ENCODE data around the gene NPIPA8.
"Not testable (repeated sequence)": the region's sequence is repeated elsewhere in the genome, so short reads cannot be mapped to it uniquely, and the experiment has no call there.

The NPIPA8 gene

DNA sequence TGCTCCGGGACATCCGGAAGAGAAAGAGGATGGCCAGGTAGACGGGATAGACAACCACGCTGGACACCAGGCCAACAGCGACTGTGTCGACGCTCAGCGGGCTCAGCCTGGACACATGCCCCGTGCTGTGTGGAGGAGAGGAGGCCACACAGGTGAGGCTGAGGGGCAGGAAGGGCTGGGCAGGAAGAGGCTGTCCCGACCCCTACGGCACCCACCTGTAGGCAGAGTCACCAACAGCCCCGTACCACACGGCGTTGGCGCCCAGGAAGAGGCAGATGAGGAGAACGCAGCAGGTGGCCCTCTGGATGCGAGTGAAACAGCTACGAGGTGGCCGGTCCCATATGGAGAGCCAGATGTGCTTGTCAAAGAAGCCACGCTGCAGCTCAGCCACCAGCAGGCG, at the start of gene NPIPA8:
NPIPA8 (minus strand) TSS at position 101 of the 400 bp plus-strand sequence. CDS start 4,074 bp downstream, outside the sequence.
- DNase-seq (ENCODE audit: low read depth) = not testable (repeated sequence)

DNA sequence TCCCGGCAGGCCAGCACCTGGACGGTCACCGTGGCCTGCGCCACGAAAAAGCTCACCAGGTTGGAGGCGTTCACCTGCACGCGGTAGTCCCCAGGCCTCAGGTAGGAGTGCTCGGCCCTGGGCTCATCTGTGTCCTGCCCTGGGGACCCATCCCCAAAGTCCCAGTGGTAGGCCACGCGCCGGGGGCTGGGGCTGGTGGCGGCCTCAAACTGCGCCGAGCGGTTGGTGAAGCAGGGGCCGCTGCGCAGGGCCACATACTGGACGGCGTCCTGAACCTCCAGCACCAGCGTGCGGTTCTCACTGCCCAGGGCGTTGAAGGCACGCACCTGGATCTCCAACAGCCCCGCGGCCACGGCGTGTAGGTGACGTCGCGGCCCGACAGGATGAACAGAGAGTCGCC, 48.7 kb upstream of the NPIPA8 start:
- DNase-seq (ENCODE audit: low read depth) = not testable (repeated sequence)

DNA sequence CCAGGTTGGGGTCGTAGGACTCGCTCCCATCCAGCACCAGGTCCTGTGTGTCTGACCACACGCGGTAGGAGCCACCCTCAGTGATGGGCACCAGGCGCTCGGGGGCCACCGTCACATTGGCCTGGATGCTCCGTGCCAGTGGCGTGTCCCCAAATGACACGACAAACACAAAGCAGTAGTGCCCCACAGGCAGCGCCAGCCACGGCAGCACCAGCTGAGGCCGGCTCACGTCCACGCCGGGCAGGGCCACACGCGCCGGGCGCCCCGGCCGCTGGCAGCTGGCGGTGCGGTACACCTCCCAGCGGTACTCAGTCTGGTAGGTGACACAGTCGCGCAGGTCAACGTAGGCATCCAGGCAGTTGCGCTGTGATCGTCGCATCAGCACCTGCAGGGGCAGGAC, 48.3 kb upstream of the NPIPA8 start:
- DNase-seq (ENCODE audit: low read depth) = not testable (repeated sequence)

DNA sequence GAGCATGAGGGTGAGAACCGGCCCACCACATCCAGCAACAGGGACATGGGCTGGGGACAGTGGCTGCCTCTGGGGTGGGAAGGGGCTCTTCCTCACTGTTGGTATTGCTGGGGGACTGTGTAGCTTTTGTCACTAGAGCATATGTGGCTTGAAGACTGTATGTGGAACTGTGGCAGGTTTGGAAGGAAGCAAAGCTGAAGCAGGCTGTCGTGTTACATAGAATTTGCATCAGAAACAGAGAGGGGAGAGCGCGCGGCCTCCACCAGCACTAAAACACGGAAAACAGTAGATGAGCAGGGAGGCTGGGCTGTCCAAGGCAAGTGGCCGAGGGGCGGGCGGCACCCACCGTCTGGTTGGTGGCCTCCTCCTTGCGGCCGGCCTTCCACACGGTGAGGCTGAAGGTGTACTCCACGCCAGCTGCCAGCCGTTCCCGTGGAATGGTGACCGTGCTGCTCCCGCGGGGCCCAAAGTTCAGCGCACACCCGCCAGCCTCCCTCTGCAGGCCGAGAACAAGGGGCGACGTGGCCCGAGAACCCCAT, 47.6 kb upstream of the NPIPA8 start:
- DNase-seq (ENCODE audit: low read depth) = not testable (repeated sequence)

DNA sequence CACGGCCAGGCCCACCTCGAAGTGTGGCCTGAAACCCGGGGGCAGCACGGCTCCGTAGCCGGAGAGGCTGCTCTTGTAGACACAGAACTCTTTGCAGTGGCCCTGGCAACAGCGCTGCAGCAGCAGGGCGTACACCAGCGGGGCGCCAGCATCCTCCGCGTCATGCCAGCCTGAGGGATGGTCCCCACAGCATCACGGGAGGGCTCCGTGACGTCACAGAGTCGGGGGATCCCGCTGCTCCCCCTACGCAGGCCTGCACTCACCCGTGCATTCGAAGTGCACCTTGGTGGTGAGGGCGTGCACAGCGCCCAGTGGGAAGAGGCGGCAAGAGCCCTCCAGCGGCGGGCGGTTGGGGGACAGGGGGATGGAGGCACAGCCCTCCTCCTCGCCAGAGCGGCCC, 46.2 kb upstream of the NPIPA8 start:
- not testable (repeated sequence) for DNase-seq (ENCODE audit: low read depth)

DNA sequence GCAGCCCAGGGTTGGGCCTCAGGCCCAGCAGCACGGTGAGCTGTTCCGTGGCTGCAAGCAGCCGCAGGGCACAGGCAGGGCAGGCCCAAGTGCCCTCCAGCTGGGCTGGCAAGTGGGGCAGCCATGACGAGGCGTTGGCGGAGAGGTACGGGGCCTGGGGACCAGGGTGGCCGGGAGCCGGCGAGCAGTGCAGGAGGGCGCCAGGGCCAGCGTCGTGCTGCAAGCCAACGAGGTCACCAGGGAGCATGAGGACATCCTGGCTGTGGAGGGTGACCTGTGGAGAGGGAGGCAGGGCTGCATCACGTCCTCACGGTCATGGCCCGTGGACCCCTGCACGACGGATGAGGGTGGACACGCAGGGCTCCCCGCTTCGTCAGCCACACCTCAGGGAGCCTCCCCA, 11.2 kb upstream of the NPIPA8 start:
- not testable (repeated sequence) for DNase-seq (ENCODE audit: low read depth)

DNA sequence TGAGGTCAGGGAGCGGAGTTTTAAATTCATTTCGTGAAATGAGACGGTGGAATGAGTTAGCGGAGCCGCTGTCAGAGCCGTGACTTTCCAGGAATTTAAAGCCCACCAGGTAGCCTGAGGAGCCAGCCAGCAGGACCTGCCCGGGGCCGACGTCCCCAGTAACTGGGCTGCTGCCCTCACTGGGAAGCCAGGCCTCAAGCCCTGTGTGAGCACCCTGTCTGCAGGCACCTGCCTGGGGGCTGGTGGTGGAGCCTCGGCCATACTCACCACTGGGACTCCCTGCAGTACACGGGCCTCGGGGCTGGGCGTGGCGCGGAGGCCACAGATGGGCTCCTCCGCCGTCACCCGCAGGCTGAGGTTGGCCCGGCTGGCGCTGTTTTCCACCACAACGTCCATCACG, 10.5 kb upstream of the NPIPA8 start:
- not testable (repeated sequence) for DNase-seq (ENCODE audit: low read depth)

DNA sequence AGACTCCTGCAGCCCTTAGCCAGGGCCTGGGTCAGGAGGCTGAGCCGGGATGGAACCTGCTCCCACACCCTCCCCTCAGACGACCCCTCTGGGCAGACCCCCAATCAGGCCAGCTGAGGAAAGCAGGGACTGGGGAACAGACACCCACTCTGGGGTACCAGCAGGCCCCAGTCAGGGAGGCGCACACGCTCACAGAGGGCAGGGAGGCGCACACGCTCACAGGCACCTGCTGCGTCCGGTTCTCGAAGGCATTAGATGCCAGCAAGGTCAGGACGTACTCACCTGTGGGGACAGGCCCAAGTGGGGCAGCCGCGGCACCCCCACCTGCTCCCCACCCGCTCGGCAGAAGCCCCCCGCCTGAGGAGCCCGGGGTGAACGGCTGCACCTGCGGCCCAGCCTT, 8.1 kb upstream of the NPIPA8 start:
- not testable (repeated sequence) for DNase-seq (ENCODE audit: low read depth)

DNA sequence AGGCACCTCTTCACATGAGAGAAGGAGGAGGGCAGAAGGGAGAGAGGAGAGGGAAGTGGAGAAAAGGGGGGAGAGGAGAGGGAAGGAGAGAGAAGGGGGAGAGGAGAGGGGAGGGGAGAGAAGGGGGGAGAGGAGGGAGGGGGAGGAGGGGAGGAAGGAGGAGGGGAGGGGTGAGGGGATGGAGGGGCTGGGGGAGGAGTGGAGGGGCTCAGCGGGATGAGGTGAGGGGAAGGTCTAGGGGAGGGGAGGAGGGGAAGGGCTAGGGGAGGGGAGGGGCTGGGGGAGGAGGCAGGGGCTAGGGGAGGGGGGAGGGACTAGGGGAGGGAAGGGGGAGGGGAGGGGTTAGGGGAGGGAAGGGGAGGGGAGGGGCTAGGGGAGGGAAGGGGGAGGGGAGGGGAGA, 5.5 kb upstream of the NPIPA8 start:
- DNase-seq (ENCODE audit: low read depth) = not testable (repeated sequence)

DNA sequence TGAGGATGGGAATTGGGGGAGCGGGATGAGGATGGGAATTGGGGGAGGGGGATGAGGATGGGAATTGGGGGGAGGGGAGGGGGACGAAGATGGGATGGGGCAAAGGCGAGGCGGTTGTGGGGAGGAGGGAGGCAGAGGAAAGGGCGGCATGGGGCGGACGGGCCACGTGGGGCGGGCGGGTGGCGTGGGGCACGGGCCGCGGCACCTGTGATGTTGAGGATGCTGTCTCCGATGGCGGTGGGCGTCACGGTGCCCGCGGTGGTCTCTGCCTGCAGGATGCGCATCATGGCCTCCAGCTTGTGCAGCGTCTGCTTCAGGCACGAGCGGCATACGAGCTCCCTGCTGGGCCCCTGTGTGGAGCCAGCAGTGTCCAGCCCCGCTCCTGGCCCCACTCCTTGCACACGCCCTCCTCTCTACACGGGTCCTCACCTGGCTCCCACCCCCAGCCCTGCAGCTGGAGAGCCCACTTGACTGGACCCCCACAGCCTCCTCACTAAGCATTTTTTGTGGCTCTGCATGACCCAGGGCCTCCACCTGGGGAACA, 5.0 kb upstream of the NPIPA8 start:
- DNase-seq (ENCODE audit: low read depth) = not testable (repeated sequence)

DNA sequence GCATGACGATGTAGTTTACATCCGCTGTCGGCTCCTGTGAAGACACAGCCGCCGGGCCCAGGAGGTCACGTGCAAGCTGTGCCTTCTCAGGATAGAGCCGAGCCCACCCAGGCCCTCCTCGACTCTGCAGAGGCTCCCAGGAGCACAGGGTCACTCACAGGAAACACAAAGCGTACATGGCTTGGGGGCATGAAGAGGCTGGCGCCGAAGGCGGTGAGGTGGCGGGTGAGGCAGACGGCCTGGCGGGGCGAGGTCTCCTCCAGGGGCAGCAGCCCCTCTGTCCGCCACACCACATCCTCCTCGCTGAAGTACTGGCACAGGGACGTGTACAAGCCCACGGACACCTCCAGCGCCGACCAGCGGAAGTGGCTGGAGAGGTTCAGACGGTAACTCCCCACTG, 2.7 kb upstream of the NPIPA8 start:
- not testable (repeated sequence) for DNase-seq (ENCODE audit: low read depth)

DNA sequence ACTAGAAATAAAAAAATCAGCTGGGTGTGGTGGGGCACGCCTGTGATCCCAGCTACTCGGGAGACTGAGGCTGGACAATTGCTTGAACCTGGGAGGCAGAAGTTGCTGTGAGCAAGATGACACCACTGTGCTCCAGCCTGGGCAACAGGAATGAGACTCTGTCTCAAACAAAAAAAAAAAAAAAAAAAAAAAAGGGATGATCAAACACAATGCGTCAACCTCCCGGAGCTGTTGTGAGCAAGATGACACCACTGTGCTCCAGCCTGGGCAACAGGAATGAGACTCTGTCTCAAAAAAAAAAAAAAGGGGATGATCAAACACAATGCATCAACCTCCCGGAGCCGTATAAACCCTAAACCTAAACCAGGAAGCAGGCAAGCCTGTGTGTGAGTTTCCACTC, 24.7 kb downstream of the NPIPA8 start:
- not testable (repeated sequence) for DNase-seq (ENCODE audit: low read depth)

DNA sequence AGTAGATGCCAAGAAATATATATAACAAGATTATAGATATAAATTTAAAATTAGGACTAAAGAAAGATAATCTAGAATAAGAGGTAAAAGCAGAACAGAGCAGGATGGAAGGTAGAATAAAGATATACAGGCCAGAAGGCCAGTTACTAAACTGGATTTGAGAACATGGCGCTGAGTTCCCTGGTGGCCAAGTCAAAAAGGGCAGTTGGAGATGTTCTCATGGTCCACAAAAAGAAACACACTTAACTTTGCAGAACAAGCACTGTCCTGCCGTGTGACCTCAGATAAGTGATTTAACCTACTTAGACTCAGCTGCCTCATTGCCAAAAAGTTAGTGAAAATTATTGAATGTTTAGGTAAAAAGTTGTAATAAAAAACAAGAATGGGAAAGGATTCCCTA, 27.4 kb downstream of the NPIPA8 start:
- not testable (repeated sequence) for DNase-seq (ENCODE audit: low read depth)

DNA sequence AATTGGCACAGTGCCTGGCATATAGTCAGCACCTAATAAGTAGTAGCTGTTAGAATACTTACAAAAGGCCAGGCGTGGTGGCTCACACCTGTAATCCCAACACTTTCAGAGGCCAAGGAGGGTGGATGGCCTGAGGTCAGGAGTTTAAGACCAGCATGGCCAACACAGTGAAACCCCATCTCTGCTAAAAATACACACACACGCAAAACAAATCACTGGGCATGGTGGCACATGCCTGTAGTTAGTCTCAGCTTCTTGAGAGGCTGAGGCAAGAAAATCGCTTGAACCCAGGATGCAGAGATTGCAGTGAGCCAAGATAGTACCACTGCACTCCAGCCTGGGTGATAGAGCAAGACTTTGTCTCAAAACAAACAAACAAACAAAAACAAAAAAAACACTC, 29.3 kb downstream of the NPIPA8 start:
- not testable (repeated sequence) for DNase-seq (ENCODE audit: low read depth)

DNA sequence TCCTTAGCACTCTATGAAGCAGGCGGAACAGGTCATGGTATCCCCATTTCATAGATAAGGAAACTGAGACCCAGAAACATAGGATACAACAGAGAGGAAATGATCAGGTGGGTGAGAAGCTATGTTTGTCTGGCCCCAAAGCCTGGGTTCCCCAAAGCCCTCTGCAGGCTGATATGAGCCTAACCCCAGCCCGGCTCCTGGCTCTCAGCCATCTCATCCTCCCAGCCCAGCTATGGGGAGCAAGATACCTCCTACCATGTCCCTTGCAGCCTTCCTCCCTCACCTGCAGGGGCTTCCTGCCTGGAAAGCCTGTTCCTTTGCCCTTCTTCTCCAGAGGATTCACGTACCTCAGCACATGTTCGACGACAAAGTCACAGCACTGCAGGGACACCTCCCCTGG, 30.5 kb downstream of the NPIPA8 start:
- DNase-seq (ENCODE audit: low read depth) = not testable (repeated sequence)

DNA sequence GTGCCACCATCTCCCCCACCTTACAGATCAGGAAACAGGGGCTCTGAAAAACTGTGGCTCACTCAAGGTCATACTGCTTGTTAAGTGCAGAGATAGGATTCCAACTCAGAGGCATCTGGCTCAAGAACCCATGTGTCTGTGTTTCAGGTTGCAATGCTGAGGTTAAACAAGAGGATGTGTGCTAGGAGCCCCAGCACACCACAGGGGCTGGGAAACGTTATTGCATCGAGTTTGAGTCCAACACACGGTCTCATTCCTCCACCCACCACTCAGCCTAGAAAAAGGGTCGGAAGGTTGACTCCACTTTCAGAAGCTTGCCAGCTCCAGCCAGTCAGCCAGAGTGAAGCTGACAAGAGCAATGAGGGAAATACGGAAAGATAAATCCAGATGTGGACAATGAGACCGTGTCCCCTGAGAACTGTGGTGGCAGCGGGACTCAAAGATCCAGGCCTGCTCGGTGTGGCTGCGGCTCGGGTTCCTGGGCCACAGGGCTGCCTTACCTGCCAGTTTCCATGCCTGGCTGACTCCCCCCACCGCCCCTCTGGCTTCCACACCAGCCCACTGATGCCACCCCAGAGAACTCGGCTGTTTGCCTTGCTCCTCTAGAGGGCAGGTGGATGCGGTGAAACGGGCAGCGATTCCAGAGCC, 33.4 kb downstream of the NPIPA8 start:
- not testable (repeated sequence) for DNase-seq (ENCODE audit: low read depth)

DNA sequence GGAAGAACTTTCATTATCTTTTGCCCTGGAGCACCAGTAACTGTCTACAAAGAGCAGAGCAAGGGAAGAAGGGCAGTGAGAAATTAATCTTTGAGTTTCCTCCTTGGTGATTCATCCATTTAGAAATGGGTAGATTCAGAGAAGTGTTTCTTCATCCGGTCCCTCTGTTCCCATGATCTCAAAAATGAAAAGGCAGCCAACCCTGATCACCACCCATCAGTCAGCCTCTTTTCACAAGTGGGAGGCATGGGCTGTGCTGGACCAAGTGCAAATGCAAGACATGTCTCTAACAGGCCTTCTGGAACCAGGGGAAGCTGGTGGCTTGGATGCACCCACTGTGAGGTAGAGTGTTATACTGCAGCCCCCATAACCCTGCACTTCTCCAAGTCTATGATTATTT, 38.8 kb downstream of the NPIPA8 start:
- DNase-seq (ENCODE audit: low read depth) = not testable (repeated sequence)

DNA sequence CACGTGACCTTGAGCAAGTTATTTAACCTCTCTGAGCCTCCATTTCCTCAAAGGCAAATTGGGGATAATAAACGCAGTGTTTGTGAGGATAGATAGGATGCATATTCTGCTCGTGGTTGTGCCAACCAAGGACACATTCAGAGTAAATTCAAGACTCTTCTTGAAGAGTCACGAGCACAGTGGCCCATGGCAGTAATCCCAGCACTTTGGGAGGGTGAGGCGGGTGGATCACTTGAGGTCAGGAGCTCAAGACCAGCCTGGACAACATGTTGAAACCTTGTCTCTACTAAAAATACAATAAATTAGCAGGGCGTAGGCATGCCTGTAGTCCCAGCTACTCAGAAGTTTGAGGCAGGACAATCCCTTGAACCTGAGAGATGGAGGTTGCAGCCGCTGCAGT, 39.6 kb downstream of the NPIPA8 start:
- not testable (repeated sequence) for DNase-seq (ENCODE audit: low read depth)

DNA sequence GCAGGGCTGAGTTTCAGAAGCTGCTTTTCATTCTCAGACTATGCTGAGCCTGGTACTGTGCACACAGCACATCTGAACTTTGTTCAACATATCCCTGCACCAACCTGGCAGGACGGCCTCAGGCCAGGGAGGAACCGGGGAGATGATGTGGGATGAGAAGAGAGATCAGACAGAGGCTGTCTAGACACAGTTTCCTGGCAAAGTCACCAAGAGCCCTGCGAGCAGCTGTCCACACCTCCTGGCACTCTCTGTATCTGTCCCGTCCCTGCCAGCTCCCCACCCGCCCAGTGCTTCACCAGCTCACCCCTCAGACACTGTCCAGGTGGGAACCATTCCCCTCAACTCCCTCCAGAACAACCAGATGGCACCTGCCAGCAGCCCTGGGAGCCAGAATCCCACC, 42.2 kb downstream of the NPIPA8 start:
- not testable (repeated sequence) for DNase-seq (ENCODE audit: low read depth)

DNA sequence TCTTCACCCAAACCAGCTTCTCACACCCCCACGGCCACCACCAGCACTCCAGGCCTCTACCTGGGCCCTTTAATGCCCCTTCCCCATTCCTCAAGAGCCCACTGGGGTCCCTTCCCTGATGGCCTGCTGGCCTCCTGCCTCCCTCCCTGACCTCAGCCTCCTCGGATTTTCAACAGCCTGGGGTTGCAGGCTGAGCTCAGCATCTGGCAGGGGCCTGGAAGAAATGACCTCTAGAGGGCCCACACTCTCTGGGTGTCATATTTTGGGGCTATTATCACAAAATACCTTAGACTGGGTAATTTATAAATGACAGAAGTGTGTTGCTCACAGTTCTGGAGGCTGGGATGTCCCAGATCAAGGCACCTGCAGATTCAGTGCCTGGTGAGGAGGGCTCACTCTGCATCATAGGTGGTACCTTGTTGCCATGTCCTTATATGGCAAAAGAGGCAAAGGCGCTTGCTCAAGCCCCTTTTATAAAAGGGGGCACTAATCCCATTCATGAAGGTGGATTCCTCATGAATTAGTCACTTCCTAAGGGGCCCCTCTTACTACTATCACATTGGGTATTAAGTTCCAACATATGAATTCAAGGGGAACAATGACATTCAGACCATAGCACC, 43.1 kb downstream of the NPIPA8 start:
- DNase-seq (ENCODE audit: low read depth) = not testable (repeated sequence)

DNA sequence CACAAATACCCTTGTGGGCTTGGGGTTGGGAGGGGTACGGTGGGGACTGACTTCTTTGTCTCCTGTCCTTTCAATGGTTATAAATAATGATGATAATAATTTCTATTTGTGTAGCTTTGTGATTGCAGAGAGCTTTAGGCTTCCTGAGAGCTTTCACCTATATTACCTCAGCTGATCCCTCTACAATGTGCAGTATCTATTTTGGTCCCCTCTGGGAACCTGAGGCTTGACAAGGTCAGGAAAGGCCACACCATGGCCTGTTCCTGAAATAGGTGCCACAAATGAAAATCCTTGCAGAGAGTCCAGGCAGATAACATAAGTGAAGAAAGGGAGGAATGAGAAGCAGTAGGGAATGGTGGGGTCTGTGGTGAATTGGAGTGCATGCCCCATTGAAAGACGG, 45.6 kb downstream of the NPIPA8 start:
- DNase-seq (ENCODE audit: low read depth) = not testable (repeated sequence)

DNA sequence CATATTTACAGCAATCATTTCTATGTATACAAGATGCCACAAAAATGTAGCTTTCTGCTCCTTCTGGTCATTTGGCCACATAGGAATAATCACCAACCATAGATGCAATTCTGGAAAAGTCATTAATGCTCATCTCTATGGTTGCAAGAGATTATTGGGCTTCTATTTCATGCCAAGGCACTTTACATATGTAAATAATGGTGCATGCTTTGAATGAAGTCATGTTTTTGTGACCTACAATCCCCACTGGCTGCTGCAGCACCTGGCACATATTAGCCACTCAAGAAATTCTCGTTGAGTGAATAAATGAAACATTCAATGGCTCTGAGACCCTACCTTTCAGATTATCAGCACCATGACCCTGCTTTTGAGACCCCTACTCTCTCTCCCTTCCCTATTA, 50.2 kb downstream of the NPIPA8 start:
- DNase-seq (ENCODE audit: low read depth) = not testable (repeated sequence)

DNA sequence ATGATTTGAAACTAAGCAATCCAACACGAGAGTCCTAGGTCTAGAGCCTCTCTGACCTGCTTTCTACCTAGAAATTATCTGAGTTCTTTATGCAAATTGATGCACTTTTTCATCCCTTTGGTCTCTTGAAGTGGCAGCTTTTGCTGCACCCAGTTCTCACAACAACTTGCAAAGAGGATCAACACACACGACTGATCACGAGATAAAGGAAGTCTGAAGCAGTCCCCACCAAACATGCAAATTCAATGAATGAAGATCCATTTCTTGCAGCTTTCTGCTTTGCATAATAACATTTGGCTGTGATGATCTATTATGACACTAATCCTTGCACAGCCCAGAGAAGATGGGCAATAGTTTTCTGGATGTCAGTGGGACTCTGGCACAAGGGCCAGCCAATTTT, 56.2 kb downstream of the NPIPA8 start:
- not testable (repeated sequence) for DNase-seq (ENCODE audit: low read depth)

Measured in stimulated activated CD8-positive, alpha-beta memory T cell treated with anti-CD3 and anti-CD28 coated beads, Interleukin-12 subunit alpha, Interleukin-12 subunit beta, amount 100 ng/mL, for 4 hours (primary cell).